Measurements from ENCODE around the gene MAP3K5.

DNA sequence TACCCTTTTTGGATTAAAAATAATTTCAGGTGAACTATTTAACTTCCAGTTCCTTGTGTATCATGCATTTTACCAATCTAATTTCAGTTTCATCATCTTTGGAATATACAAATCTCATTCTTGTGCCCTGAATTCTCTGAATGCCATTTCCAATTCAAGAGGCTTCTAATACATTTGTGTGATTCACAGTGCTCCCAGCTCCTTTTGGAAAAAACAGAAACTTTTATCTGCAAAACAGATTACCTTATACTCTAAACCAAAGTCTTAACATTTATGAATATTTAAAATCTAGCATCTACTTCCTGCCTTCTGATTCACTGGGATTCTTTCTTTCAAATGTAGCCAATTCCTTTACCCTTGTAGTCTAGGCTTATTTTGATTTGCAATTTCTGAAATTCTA, 19.0 kb upstream of the MAP3K5 start:
- TF ChIP-seq, protein P1, sequence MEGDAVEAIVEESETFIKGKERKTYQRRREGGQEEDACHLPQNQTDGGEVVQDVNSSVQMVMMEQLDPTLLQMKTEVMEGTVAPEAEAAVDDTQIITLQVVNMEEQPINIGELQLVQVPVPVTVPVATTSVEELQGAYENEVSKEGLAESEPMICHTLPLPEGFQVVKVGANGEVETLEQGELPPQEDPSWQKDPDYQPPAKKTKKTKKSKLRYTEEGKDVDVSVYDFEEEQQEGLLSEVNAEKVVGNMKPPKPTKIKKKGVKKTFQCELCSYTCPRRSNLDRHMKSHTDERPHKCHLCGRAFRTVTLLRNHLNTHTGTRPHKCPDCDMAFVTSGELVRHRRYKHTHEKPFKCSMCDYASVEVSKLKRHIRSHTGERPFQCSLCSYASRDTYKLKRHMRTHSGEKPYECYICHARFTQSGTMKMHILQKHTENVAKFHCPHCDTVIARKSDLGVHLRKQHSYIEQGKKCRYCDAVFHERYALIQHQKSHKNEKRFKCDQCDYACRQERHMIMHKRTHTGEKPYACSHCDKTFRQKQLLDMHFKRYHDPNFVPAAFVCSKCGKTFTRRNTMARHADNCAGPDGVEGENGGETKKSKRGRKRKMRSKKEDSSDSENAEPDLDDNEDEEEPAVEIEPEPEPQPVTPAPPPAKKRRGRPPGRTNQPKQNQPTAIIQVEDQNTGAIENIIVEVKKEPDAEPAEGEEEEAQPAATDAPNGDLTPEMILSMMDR (IDR thresholded peaks at IDR 0.05) = no peak
- no peak for TF ChIP-seq POLR2A (IDR thresholded peaks at IDR 0.05)
